ENCODE measurements around the gene FOLR3.
"Not testable (repeated sequence)": the region's sequence is repeated elsewhere in the genome, so short reads cannot be mapped to it uniquely, and the experiment has no call there.

GRCh38 chr11:72172043-72172442 is 36.5 kb downstream of the FOLR3 start:
- TF ChIP-seq EP300, BHLHE40 (IDR thresholded peaks at IDR 0.05; ENCODE audit: low read length): not testable (repeated sequence)
